Thymus (tissue), 11 donors: ENCODE data around the gene AKAP7. TPM values are rescaled to one million over a fixed set of nuclear protein-coding genes. Genes with fewer than 3 reads are reported as not detected.
"Not testable (repeated sequence)": the region's sequence is repeated elsewhere in the genome, so short reads cannot be mapped to it uniquely, and the experiment has no call there.

Experiments
- DNase-seq, 9 donors: peaks; one replicate each; pipeline ENCODE4 v3.0.0-alpha.2; 2013; ENCODE audit warnings: low spot score in 9 of 9, low read depth in 6 of 9, missing footprints in 1 of 9
- H3K27ac ChIP-seq, 2 donors: one replicate each; pipeline ENCODE4 v1.5.1; 2013; ENCODE audit warnings: control low read depth in 1 of 2, low read depth in 1 of 2, low read length in 1 of 2, mild to moderate bottlenecking in 1 of 2, moderate library complexity in 1 of 2
- H3K27me3 ChIP-seq, 2 donors: one replicate each; pipeline ENCODE4 v1.5.1; 2013; ENCODE audit warnings: low read length in 1 of 2; ENCODE audit not compliant: control insufficient read depth in 2 of 2, insufficient read depth in 1 of 2
- H3K36me3 ChIP-seq, 2 donors: one replicate each; pipeline ENCODE4 v1.5.1; 2013; ENCODE audit warnings: low read length in 1 of 2, mild to moderate bottlenecking in 1 of 2, moderate library complexity in 1 of 2; ENCODE audit not compliant: control insufficient read depth in 2 of 2, insufficient read depth in 2 of 2
- H3K4me1 ChIP-seq, 2 donors: one replicate each; pipeline ENCODE4 v1.5.1; 2013; ENCODE audit warnings: low read length in 2 of 2; ENCODE audit not compliant: control insufficient read depth in 2 of 2, insufficient read depth in 2 of 2
- H3K4me3 ChIP-seq, 2 donors: one replicate each; pipeline ENCODE4 v1.5.1; 2013; ENCODE audit warnings: low read length in 2 of 2, control low read depth in 1 of 2, mild to moderate bottlenecking in 1 of 2
- H3K9me3 ChIP-seq, 2 donors: one replicate each; pipeline ENCODE4 v1.5.1; 2013; ENCODE audit warnings: low read length in 1 of 2, mild to moderate bottlenecking in 1 of 2; ENCODE audit not compliant: control insufficient read depth in 2 of 2, insufficient read depth in 1 of 2
- WGBS: extraction: QIAGEN DNeasy Blood & Tissue Kit; methylation state at CpG from one replicate; pipeline ENCODE4 v1.1.7; 2013; 5-methylcytosine and 5-hydroxymethylcytosine counted together
- polyA plus RNA-seq: library from polyadenylated mRNA; stranded (reverse); fragments of 200-250 nt; gene quantifications from one replicate; pipeline ENCODE4 v1.2.3, GENCODE V29; 2013
- total RNA-seq: library from RNA; stranded (reverse); fragments of 120-200 nt; gene quantifications from one replicate; pipeline ENCODE4 v1.2.4, GENCODE V29; 2013
- donor health status: healthy.

AKAP7 gene
- total and polyA plus RNA-seq, 2 donors: 12.0 to 16.8 TPM

DNA sequence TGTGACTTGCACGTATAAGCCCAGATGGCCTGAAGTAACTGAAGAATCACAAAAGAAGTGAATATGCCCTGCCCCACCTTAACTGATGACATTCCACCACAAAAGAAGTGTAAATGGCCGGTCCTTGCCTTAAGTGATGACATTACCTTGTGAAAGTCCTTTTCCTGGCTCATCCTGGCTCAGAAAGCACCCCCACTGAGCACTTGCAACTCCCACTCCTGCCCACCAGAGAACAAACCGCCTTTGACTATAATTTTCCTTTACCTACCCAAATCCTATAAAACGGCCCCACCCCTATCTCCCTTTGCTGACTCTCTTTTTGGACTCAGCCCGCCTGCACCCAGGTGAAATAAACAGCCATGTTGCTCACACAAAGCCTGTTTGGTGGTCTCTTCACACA lies 193.5 kb downstream of the AKAP7 start:
- not testable (repeated sequence) for H3K36me3 ChIP-seq, H3K27me3 ChIP-seq, H3K4me1 ChIP-seq, H3K4me3 ChIP-seq, H3K27ac ChIP-seq, DNase-seq, H3K9me3 ChIP-seq
- WGBS: 94% methylated on average over 5 of the region's 5 CpGs

DNA sequence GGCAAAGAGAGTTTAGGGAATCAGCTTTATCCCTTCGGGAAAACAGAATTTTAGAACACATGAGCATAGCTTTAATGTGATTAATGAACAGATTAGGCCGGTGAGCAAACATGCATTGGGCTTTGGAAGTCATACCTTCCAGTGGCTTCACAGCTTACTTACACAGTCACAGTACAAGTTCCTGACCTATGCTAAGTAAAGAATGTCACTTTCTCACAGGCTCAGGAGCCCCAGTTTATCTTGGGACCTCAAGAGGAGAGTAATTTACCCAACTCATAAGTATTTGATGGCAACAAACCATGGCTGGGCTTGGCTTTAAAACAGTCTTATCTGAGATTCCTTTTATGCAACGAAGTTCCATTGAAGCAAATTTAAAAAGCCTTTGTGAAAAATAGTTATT lies 195.9 kb downstream of the AKAP7 start:
- Histone ChIP-seq H3K27ac (no peak overlapping the region), H3K4me1 (no peaks in the 10 kb centered on the region), H3K4me3 (no peak overlapping the region), H3K9me3 (no peaks in the 10 kb centered on the region), H3K36me3 (no peaks in the 10 kb centered on the region), H3K27me3 (no peaks in the 10 kb centered on the region)
- DNase-seq: no peak
- 93% methylated on average over 3 of the region's 3 CpGs for WGBS

DNA sequence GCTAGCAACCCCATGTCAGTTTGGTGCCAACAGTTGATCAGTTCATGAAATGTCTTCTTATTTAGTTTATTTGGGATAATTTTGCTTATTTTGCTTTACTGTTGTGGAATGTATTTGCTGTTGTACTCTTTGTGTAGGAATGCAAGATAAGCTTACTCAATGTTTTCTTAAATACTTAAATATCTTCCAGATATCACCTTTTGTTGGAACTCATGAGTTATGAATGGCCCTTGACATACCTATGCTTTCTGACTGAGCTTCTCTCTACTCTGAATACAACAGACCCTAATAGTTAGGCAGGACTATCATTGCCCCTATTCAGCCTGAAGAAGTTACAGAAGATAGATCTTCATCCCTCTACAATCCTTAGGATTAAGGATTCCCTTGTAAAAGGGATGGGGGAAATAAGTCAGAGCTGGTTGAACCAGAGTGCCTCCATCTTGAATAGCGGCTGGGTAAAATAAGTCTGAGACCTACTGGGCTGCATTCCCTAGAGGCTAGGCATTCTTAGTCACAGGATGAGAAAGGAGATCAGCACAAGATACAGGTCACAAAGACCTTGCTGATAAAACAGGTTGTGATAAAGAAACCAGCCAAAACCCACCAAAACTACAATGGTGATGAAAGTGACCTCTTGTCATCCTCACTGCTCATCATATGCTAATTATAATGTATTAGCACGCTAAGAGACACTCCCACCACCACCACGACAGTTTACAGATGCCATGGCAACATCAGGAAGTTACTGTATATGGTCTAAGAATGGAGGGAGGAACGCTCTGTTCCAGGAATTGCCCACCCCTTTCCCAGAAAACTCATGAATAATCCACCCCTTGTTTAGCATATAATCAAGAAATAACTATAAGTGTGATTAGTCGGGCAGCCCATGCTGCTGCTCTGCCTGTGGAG lies 196.9 kb downstream of the AKAP7 start:
- no peaks in the 10 kb centered on the region for H3K27me3 ChIP-seq
- H3K9me3 ChIP-seq: no peaks in the 10 kb centered on the region
- H3K4me3 ChIP-seq: no peak overlapping the region
- no peak overlapping the region for H3K27ac ChIP-seq
- no peaks in the 10 kb centered on the region for H3K4me1 ChIP-seq
- no peak for DNase-seq
- WGBS: 93% methylated on average over 5 of the region's 5 CpGs
- no peaks in the 10 kb centered on the region for H3K36me3 ChIP-seq

Other genes with a start within 250 kb of the AKAP7 start
- 19.1 TPM for gene EPB41L2, start 72.2 kb upstream of the AKAP7 start, total RNA-seq
- gene EPB41L2, start 72.2 kb upstream of the AKAP7 start, polyA plus RNA-seq: 22.4 TPM